ENCODE results near the gene P2RY14.

GRCh38 chr3:151227807-151228665 is 50.3 kb downstream of the P2RY14 start:
- TF ChIP-seq CTCF (IDR thresholded peaks at IDR 0.05) (peak; percentile 87 to 93 (median 91)), POLR2A (IDR thresholded peaks at IDR 0.05; ENCODE audit: low read depth) (no peak), EP300 (IDR thresholded peaks at IDR 0.05) (no peak)

All from esophagus muscularis mucosa (tissue), 4 donors.